ENCODE results near the gene MLX.

MLX gene

DNA sequence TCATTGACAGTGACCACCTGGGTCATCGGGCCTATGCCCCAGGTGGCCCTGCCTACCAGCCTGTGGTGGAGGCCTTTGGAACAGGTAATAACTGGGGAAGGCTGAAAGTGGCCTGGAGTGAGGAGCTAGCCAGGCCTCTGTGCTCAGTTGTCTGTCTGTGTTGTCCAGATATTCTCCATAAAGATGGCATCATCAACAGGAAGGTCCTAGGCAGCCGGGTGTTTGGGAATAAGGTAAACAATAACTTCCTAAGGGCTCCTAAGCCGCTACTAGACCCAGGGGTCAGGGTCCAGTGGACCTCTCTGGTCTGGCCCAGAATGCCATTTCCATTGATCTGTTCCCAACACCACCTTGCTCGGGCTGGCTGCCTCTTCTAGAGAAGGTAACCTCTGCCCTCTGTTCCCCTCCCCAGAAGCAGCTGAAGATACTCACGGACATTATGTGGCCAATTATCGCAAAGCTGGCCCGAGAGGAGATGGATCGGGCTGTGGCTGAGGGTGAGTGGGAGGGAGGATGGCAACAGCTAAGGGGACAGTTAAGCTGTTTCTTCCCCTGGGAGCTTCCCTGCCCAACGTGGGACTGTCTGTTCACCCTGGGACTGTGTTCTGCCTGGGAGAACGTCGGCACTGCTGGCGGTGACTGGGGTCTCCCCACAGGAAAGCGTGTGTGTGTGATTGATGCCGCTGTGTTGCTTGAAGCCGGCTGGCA is 1.9 kb upstream of the MLX start:
- H2BK12ac ChIP-seq (ENCODE audit: low read length) = no peak overlapping the region
- no peak for DNase-seq
- peaks cover 15% of the 10 kb centered on the region for H3K79me1 ChIP-seq (ENCODE audit: low read length)
- no peak overlapping the region for H2AK5ac ChIP-seq (ENCODE audit: low read length)
- H3K27me3 ChIP-seq (ENCODE audit: insufficient read depth, low read length) = no peaks in the 10 kb centered on the region
- no peak overlapping the region for H3K4me3 ChIP-seq (ENCODE audit: low read depth, low read length)
- peaks cover 12% of the 10 kb centered on the region for H3K79me2 ChIP-seq (ENCODE audit: control insufficient read depth, insufficient read depth, low read length, poor library complexity)
- H2BK120ac ChIP-seq (ENCODE audit: insufficient read depth, low read length, poor library complexity) = no peak overlapping the region
- no peak overlapping the region for H3K27ac ChIP-seq (ENCODE audit: low read depth, low read length)
- no peak overlapping the region for H3K9ac ChIP-seq (ENCODE audit: low read length)
- no CpG with 5 or more reads among the region's 15 CpGs for WGBS (ENCODE audit: extremely low coverage, insufficient coverage, insufficient read length)
- H2BK5ac ChIP-seq (ENCODE audit: low read depth, low read length, poor library complexity) = no peak overlapping the region
- no peak overlapping the region for H3K4me2 ChIP-seq (ENCODE audit: low read length)
- H3K18ac ChIP-seq (ENCODE audit: low read length) = no peak overlapping the region
- no peak overlapping the region for H3K14ac ChIP-seq (ENCODE audit: low read length)
- no peak overlapping the region for H2AFZ ChIP-seq (ENCODE audit: insufficient read depth, low read length, poor library complexity)
- H4K91ac ChIP-seq (ENCODE audit: low read depth, low read length) = no peak overlapping the region
- H3K23ac ChIP-seq (ENCODE audit: low read length) = no peak overlapping the region
- H3K36me3 ChIP-seq (ENCODE audit: control insufficient read depth in 1 of 2, insufficient read depth in 2 of 2, low read length in 2 of 2) = peaks cover 43 to 46% of the 10 kb centered on the region in 2 experiments
- H3K4ac ChIP-seq (ENCODE audit: low read depth, low read length) = no peak overlapping the region
- peaks cover 14 to 16% of the 10 kb centered on the region in 2 experiments for H3K4me1 ChIP-seq (ENCODE audit: control insufficient read depth in 1 of 2, insufficient read depth in 2 of 2, low read length in 2 of 2)
- no peaks in the 10 kb centered on the region for H3K9me3 ChIP-seq (ENCODE audit: insufficient read depth, low read depth, low read length)
- H4K12ac ChIP-seq (ENCODE audit: low read depth, low read length) = no peak overlapping the region
- H4K8ac ChIP-seq (ENCODE audit: low read depth, low read length) = no peak overlapping the region

DNA sequence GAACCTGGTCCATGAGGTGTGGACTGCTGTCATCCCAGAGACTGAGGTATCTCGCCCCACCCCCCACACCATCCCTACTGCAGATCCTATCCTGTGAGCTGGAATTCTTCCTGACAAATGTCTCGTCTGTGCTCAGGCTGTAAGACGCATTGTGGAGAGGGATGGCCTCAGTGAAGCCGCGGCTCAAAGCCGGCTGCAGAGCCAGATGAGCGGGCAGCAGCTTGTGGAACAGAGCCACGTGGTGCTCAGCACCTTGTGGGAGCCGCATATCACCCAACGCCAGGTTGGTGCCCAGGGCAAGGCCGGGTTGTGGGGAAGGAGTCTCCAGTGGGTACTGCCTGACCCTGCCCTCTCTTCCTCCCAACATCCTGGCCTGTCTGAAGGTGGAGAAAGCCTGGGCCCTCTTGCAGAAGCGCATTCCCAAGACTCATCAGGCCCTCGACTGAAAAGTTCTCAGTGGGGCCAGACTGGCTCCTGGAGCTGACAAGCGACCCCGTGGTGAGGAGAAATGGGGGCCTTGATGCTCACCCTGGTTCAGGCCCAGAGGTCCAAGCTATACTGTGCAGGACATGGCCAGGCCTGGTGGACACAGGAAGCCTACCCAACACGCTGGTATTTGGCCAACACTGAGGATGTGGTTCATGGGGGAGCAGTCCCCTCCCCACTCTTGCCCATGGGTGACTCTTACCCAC is 1.2 kb upstream of the MLX start:
- peaks cover 12% of the 10 kb centered on the region for H3K79me2 ChIP-seq (ENCODE audit: control insufficient read depth, insufficient read depth, low read length, poor library complexity)
- peaks cover 14 to 16% of the 10 kb centered on the region in 2 experiments for H3K4me1 ChIP-seq (ENCODE audit: control insufficient read depth in 1 of 2, insufficient read depth in 2 of 2, low read length in 2 of 2)
- WGBS (ENCODE audit: extremely low coverage, insufficient coverage, insufficient read length) = no CpG with 5 or more reads among the region's 16 CpGs
- H3K4me2 ChIP-seq (ENCODE audit: low read length) = no peak overlapping the region
- H2BK120ac ChIP-seq (ENCODE audit: insufficient read depth, low read length, poor library complexity) = no peak overlapping the region
- peaks cover 47 to 49% of the 10 kb centered on the region in 2 experiments for H3K36me3 ChIP-seq (ENCODE audit: control insufficient read depth in 1 of 2, insufficient read depth in 2 of 2, low read length in 2 of 2)
- no peak overlapping the region for H4K91ac ChIP-seq (ENCODE audit: low read depth, low read length)
- no peak overlapping the region for H3K23ac ChIP-seq (ENCODE audit: low read length)
- no peaks in the 10 kb centered on the region for H3K9me3 ChIP-seq (ENCODE audit: insufficient read depth, low read depth, low read length)
- no peak overlapping the region for H3K14ac ChIP-seq (ENCODE audit: low read length)
- no peak overlapping the region for H3K4me3 ChIP-seq (ENCODE audit: low read depth, low read length)
- H2AFZ ChIP-seq (ENCODE audit: insufficient read depth, low read length, poor library complexity) = no peak overlapping the region
- no peak overlapping the region for H3K9ac ChIP-seq (ENCODE audit: low read length)
- no peak overlapping the region for H4K12ac ChIP-seq (ENCODE audit: low read depth, low read length)
- H3K27me3 ChIP-seq (ENCODE audit: insufficient read depth, low read length) = no peaks in the 10 kb centered on the region
- no peak overlapping the region for H4K8ac ChIP-seq (ENCODE audit: low read depth, low read length)
- no peak overlapping the region for H3K18ac ChIP-seq (ENCODE audit: low read length)
- H3K79me1 ChIP-seq (ENCODE audit: low read length) = peaks cover 15% of the 10 kb centered on the region
- no peak overlapping the region for H2BK5ac ChIP-seq (ENCODE audit: low read depth, low read length, poor library complexity)
- no peak overlapping the region for H3K4ac ChIP-seq (ENCODE audit: low read depth, low read length)
- H2AK5ac ChIP-seq (ENCODE audit: low read length) = no peak overlapping the region
- no peak overlapping the region for H2BK12ac ChIP-seq (ENCODE audit: low read length)
- no peak for DNase-seq
- no peak overlapping the region for H3K27ac ChIP-seq (ENCODE audit: low read depth, low read length)

- DNase-seq = no peak
- peak overlapping the region; percentile 82 for H4K8ac ChIP-seq (ENCODE audit: low read depth, low read length)
- H3K23ac ChIP-seq (ENCODE audit: low read length) = no peak overlapping the region
- H3K27ac ChIP-seq (ENCODE audit: low read depth, low read length) = peak overlapping the region; percentile 57
- H2AFZ ChIP-seq (ENCODE audit: insufficient read depth, low read length, poor library complexity) = peak overlapping the region; percentile 41
- H3K9me3 ChIP-seq (ENCODE audit: insufficient read depth, low read depth, low read length) = no peaks in the 10 kb centered on the region
- H3K27me3 ChIP-seq (ENCODE audit: insufficient read depth, low read length) = no peaks in the 10 kb centered on the region
- H3K4me2 ChIP-seq (ENCODE audit: low read length) = peak overlapping the region; percentile 63
- H3K14ac ChIP-seq (ENCODE audit: low read length) = peak overlapping the region; percentile 91
- peak overlapping the region; percentile 12 for H2BK120ac ChIP-seq (ENCODE audit: insufficient read depth, low read length, poor library complexity)
- peaks cover 14 to 16% of the 10 kb centered on the region in 2 experiments for H3K4me1 ChIP-seq (ENCODE audit: control insufficient read depth in 1 of 2, insufficient read depth in 2 of 2, low read length in 2 of 2)
- peaks cover 53 to 55% of the 10 kb centered on the region in 2 experiments for H3K36me3 ChIP-seq (ENCODE audit: control insufficient read depth in 1 of 2, insufficient read depth in 2 of 2, low read length in 2 of 2)
- peaks cover 15% of the 10 kb centered on the region for H3K79me1 ChIP-seq (ENCODE audit: low read length)
- H2BK5ac ChIP-seq (ENCODE audit: low read depth, low read length, poor library complexity) = peak overlapping the region; percentile 1
- H2BK12ac ChIP-seq (ENCODE audit: low read length) = peak overlapping the region; percentile 42
- peaks cover 12% of the 10 kb centered on the region for H3K79me2 ChIP-seq (ENCODE audit: control insufficient read depth, insufficient read depth, low read length, poor library complexity)
- H3K4me3 ChIP-seq (ENCODE audit: low read depth, low read length) = peak overlapping the region; percentile 88
- peak overlapping the region; percentile 12 for H3K18ac ChIP-seq (ENCODE audit: low read length)
- peak overlapping the region; percentile 96 for H2AK5ac ChIP-seq (ENCODE audit: low read length)
- peak overlapping the region; percentile 96 for H4K12ac ChIP-seq (ENCODE audit: low read depth, low read length)
- no CpG with 5 or more reads among the region's 28 CpGs for WGBS (ENCODE audit: extremely low coverage, insufficient coverage, insufficient read length)
- H3K4ac ChIP-seq (ENCODE audit: low read depth, low read length) = peak overlapping the region; percentile 7
- H3K9ac ChIP-seq (ENCODE audit: low read length) = peak overlapping the region; percentile 24
- peak overlapping the region; percentile 90 for H4K91ac ChIP-seq (ENCODE audit: low read depth, low read length)
Measured at GRCh38 chr17:42566215-42566882, 551 bp upstream of the MLX start.

DNA sequence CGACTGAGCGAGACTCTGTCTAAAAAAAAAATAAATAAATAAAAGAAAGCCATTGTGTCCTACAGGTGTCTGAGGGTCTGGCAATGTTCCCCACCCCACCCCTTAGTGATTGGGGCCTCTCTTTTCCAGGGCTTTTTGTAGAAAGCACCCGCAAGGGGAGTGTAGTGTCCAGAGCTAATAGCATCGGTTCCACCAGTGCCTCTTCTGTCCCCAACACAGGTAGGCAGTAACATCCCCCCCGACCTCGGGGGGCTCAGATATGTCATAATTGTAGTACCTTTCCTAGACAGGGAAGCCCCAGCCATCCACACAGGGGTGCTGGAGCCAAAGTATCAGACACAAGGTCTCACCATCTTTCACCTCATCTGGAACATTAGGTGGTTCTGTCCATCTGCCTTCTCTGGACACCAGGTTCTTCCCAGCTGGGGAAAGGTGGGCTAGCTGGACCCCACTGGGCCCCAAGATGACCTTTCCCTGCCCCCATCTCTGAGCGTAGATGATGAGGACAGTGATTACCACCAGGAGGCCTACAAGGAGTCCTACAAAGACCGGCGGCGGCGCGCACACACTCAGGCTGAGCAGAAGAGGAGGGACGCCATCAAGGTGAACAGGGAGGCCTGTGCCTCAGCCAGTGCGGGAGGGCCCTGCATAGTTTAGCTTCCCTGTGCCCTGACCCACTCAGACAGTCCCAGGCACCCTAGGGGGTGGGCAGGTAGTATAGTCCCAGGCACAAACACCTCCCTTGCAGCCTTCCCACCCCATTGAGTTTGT is 1.6 kb downstream of the MLX start:
- Histone ChIP-seq H3K4ac (ENCODE audit: low read depth, low read length) (no peak overlapping the region), H3K4me1 (ENCODE audit: control insufficient read depth in 1 of 2, insufficient read depth in 2 of 2, low read length in 2 of 2) (peaks cover 8 to 9% of the 10 kb centered on the region in 2 experiments), H3K27me3 (ENCODE audit: insufficient read depth, low read length) (no peaks in the 10 kb centered on the region), H2BK12ac (ENCODE audit: low read length) (no peak overlapping the region), H3K79me2 (ENCODE audit: control insufficient read depth, insufficient read depth, low read length, poor library complexity) (peaks cover 9% of the 10 kb centered on the region), H3K36me3 (ENCODE audit: control insufficient read depth in 1 of 2, insufficient read depth in 2 of 2, low read length in 2 of 2) (peaks cover 72 to 75% of the 10 kb centered on the region in 2 experiments), H2AK5ac (ENCODE audit: low read length) (no peak overlapping the region), H2BK5ac (ENCODE audit: low read depth, low read length, poor library complexity) (no peak overlapping the region), H3K4me2 (ENCODE audit: low read length) (no peak overlapping the region), H3K18ac (ENCODE audit: low read length) (no peak overlapping the region), H2BK120ac (ENCODE audit: insufficient read depth, low read length, poor library complexity) (no peak overlapping the region), H4K91ac (ENCODE audit: low read depth, low read length) (no peak overlapping the region), H3K9ac (ENCODE audit: low read length) (no peak overlapping the region), H2AFZ (ENCODE audit: insufficient read depth, low read length, poor library complexity) (no peak overlapping the region), H3K14ac (ENCODE audit: low read length) (no peak overlapping the region), H3K27ac (ENCODE audit: low read depth, low read length) (no peak overlapping the region), H3K9me3 (ENCODE audit: insufficient read depth, low read depth, low read length) (no peaks in the 10 kb centered on the region), H3K23ac (ENCODE audit: low read length) (no peak overlapping the region), H4K8ac (ENCODE audit: low read depth, low read length) (no peak overlapping the region), H3K79me1 (ENCODE audit: low read length) (peaks cover 11% of the 10 kb centered on the region), H3K4me3 (ENCODE audit: low read depth, low read length) (no peak overlapping the region), H4K12ac (ENCODE audit: low read depth, low read length) (no peak overlapping the region)
- no CpG with 5 or more reads among the region's 14 CpGs for WGBS (ENCODE audit: extremely low coverage, insufficient coverage, insufficient read length)
- DNase-seq = no peak

Data from trophoblast cell (in vitro differentiated cells and primary cell).